NCI-H1092 (cell line): ENCODE data around the gene POLRMT.

ENCODE experiments used
- DNase-seq: peaks from one replicate; lab custom pipeline; 2025; lab: John Stamatoyannopoulos, UW

POLRMT gene

DNA sequence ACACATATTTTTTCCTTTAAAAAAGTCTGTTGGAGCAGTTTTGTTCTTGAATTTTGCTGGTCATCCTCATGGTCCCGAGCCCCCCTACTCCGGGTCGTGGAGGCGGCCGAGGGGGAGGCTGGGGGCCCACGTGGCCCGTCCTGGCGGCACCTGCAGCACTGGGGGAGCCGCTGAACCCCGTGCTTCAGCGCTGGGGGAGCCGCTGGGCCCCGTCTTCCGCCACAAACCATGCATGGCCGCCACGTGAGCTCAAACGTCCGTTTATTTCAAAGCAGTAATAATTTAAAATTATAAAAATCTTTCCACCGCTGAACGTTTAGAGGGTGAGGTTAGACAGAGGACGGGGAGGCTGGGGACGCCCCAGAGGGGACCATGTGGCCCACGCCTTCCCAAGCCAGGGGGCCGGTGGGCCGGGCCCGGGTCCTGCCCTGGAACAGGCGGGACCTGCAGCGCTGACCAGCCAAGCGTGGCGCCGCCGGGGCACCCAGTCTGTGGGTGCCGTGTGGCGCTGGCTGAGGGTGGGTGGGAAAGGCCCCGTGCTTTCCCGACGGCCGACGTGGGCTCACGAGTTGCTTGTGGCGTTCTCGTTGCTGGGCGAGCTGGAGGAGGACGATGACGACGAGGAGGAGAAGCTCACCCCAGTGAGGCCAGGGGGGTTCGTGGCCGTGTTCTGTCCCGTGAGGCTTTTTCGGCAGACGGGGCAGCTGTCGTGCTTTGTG, 14.4 kb upstream of the POLRMT start:
- no peak for DNase-seq

DNA sequence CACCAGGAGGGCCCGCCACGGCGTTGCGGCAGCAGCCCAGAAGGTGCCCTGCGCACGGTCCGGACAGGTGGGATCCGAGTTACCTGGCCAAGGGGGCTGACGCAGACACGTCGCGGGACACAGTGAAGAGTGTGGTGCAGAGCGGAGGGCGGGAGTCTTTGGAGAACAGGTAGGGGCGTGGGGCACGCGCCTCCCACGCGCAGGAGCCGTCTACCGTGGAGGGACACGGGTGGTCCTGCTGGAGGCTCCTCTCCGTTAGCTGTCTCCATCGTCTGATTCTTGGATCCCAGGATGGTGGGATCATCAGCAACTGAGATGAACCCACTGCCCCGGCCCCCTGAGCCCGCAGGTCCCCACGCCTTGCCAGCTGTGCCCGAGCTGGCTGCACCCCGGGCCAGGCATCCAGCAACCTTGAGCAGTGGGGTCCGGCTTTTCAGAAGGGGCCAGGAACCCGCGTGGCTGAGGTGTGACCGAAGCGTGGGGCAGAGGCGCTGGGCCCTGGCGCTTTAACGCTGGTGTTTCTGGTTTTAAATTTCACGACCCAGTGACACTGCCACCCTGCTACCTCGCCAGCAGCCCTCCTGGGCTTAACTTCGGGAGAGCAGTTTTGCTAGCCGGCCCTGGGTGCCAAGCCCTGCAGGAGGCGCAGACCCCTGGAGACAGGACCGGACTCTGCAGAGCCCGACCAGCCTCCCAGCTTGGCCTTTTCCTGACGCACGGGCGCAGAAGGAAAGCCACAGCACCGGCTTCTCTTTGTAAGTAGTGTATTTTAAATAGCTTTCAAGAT, 13.6 kb upstream of the POLRMT start:
- DNase-seq: no peak

DNA sequence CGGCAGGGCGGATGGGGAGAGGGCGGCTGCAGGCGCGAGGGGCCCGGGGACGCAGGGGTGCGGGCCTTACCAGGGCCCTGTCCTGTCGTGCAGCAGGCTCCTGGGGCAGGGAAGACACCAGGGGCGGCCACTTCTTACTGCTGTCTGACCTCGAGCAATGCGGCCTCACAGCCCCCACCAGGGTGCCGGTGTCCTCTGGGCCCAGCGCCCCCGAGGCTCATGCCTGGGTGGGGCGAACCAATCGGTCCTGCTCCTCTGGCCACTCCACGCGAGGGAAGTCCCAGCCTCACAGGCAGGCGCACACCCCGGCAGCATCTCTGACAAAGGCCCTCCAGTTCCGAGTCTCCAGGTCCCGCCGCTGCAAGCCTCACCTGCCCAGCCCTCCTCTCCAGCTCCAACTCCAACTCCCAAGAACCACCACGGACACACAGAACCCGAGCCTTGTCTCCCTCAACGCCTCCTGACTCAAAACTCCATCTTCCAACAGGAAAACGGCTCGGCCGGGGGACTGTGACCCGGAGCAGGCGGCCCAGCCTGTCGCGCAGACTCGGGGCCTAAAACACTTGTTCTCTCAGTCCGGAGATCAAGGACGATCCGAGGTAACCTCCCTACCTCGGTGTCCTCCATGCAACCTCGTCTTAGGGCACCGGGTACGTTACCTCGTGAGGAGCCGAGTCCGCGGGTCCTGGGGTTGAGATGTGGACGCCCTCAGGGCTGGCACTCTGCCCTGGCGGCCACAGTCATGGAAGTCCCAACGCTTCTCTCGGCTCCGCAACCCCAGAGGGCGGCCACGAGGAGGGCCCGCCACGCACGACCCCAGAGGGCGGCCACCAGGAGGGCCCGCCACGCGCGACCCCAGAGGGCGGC, 12.8 kb upstream of the POLRMT start:
- DNase-seq: no peak

- DNase-seq: no peak
Measured at GRCh38 chr19:644789-645188, 11.5 kb upstream of the POLRMT start.

DNA sequence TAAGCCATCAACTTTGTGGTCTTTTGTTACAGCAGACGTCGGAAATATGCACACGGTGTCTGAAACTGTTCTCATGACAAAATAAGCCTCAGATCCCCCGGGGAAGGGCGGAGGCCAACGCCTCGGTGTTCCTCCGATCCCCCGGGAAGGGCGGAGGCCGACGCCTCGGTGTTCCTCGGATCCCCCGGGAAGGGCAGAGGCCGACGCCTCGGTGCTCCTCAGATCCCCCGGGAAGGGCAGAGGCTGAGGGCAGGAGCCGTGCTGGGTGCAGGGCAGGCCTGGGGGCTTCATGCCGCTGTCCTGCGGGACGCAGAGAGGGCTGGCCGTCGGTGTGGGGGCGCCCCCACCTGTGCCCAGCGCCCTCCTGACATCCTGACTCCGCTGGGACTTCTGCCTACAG, 11.0 kb upstream of the POLRMT start:
- DNase-seq: no peak

- DNase-seq: no peak
Measured at GRCh38 chr19:643736-644135, 10.4 kb upstream of the POLRMT start.

DNA sequence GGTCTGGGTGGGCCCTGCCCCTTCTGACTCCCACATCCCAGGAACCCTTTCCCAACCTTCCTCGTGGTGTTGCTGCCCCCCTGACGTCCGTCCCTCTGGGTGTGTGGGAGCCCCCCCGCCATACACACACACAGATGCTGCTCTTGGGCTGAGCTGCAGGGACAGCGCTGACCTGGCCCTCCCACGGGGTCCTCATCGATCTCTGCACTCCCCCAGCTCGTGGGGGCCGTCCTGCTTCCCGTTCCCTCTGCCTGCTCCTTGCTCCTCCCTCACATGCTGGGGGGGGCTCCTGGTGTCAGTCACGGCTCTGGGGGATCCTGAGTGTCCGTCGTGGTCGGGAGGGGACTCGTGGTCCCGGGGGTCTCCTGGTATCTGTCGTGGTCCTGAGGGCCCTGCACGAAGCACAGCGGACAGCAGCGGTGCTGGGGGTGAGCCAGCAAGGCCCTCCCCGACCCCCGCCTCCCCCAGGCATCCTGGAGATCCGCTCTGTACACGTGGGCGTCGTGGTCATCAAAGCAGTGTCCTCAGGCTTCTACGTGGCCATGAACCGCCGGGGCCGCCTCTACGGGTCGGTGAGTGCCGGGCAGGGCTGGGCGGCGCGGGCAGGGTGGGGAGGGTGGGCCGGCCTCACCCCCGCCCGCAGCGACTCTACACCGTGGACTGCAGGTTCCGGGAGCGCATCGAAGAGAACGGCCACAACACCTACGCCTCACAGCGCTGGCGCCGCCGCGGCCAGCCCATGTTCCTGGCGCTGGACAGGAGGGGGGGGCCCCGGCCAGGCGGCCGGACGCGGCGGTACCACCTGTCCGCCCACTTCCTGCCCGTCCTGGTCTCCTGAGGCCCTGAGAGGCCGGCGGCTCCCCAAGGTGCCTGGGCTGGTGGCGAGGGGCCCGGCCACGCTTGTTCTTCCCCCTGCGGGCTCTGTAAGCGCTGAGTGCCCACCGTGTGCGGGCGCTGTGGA, 9.7 kb upstream of the POLRMT start:
- DNase-seq: no peak

- no peak for DNase-seq
Measured at GRCh38 chr19:641702-642101, 8.4 kb upstream of the POLRMT start.

DNA sequence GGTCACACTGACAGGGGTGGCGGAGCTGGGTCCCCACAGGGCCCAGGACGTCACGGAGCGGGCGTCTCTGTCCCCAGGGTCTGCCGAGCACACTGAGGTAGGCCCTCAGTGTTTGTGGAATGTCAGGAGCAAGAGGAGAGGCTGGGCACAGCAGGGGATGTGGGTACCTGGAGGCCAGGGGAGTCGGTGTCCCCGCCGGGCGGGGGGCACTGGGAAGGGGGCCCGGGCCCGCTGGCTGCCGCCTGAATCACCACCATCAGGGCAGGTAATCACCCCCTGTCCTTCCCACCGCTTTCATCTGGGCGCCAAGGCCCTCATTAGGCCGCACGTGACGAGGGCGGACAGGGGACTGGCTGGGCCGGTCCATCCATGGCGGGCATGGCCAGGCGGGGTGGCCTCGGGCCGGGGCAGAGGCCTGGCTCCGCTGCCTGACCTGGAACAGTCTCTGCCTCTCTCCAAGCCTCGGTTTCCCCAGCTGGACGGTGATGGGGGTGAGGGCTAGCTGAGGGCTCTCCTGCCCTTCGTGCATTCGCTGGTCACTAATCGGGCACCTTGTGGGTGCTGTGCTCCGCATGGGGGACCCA, 7.4 kb upstream of the POLRMT start:
- no peak for DNase-seq

GRCh38 chr19:640161-640558, 6.8 kb upstream of the POLRMT start:
- no peak for DNase-seq

GRCh38 chr19:639253-640160, 6.2 kb upstream of the POLRMT start, which contains the start of gene FGF22:
Gene FGF22, plus strand, starts transcription at chr19:639879. Its CDS starts 47 bp downstream, at chr19:639926.
- DNase-seq: peak; percentile 87

DNA sequence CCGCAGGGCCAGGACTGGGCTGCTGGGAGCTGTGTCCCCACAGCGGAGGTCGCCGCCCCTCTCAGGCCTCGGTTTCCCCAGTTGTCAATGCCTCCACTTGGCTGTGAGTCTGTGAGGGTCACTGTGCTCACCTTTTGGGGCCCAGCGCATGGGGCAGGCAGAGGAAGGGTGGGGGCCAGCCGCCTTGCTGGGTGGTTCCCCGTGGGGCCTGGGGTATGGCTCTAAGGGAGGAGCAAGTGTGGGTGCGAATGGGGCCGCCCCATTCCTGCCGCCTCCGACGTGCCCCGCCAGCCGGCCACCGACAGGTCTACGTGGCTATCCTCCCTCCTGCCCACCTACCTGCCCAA, 5.5 kb upstream of the POLRMT start:
- DNase-seq: no peak

DNA sequence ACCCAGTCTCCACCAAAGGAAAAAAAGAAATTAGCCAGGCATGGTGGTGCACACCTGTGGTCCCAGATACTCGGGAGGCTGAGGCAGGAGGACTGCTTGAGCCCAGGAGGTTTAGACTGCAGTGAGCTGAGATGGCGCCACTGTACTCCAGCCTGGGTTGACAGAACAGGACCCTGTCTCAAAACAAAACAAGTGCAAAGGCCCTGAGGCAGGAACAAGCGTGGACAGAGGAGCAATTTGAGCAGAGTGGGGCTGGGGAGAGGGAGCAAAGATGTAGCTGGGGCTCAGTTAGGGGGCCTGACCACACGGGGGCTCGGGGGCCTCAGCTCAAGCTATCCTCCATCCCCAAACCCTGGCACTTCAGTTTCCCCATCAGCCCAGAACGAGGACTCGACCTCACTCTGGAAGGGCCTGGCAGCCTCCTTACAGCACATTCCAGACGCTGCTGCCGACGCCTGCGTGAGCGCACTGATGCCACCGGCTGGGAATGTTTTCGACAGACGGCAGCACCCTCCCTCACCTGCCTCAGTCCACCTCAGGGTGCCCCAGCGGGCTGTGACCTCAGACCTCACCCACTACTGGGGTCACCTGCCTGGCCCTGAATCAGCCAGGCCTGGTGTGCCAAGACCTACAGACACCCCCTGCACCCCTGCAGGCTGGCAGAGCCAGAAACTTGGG, 1.8 kb upstream of the POLRMT start:
- no peak for DNase-seq

DNA sequence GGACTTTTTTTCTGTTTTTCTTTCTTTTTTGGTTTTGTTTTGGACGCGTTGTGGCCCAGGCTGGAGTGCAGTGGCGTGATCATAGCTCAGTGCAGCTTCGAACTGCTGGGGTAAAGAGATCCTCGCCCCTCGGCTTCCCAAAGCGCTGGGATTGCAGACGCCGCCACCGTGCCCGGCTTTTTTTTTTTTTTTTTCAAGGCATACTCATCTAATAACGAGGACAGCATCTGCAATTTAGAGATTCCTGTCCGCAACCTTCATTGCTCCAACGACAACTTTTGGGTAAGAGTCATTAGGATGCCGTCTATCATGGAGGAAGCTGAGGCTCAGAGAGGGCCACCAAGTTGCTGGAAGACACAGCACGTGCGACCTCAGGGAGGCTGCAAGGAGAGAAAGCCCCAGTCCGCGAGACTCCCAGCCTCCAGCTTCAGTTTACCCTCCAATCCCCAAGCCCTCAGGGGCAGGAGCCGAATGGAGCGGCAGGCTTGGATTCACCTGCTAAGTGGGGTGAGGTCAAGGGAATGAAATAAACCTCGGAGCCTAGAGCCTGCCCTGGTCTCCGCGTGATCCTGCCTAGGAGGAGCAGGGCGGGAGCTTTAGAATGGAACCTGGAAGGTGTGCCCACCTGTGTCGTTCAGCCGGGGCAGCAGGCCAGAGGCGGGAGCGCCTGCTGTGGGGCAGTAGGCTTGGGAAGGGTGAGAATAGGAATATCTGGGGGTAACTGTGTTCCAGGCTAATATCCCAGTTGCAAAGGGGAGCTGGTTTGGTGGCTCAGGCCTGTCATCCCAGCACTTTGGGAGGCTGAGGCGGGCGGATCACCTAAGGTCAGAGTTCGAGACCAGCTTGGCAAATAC, 676 bp upstream of the POLRMT start:
- no peak for DNase-seq

DNA sequence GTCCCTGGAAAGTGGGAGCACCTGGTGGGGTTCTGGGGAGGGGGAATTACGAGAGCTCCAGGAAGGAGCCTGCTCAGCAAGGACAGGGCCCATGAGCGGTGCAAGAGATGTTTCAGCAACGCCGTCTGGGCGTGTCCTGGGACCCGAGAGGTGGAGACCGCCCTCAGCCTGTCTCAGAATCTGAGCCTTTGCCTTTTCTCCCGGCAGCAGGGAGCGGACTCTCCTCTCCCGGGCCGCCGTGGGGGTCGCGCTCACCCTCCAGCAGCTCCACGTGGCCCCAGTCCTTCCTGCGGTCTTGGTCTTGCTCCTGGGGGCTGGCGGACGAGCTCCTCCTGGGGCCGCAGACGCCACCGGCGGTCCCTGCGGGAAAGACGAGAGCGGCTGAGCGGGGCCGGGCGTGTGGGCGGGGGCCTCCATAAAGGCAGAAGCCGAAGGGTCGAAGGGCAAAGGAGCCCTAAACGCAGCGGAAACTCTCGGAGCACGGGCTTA, 714 bp downstream of the POLRMT start:
- DNase-seq: no peak

DNA sequence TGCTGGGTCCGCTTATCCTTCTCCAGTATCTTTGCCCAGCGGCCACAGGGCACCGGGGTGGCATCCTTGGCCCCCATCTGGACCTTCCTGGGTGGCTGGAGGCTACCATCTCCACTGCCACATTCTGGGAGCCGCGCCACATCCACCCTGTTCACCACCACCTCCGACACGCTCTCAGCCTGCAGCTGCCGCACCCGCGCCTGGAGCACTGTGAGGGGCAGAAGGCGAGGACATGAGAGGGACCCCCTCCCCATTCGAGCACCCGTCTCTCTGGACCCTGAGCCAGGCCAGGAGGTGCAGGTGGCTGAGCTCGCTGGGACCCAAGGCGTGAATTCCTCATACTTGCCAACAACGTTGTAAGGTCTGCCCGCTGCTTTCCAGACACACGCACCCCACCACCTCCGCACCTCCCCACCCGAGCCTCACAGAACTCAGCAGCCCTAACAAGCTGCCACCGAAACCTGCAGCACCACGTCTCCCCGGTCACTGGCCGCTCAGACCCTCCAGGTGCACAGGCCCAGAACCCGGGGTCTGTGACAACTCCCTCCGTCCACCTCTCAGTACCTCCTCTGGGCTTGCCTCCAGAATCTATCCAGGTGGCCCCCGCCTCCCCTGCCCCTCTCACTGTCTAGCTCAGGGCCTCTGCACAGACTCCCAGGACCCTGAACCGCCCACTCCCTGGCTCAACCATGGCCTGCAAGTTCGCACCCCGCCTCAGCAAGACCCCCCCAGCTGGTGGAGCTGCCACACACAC, 3.2 kb downstream of the POLRMT start:
- no peak for DNase-seq

DNA sequence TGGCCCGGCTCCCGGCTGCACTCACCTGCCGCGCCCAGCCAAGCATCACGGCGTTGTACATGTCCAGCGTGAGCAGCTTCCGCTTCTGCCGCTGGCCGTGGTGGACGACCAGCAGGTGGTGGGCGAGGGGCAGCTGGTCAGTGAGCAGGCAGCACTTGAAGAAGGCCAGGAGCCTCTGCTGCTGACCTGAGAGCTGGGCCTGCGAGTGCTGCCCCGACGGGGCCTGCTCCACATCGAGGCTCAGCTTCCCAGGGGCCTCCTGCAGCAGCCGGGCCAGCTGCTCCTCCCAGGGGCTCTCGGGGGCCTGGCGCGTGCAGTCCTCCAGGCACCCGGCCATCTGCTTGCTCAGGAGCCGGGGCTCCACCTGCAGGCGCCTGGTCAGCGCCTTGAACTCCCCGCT, 3.8 kb downstream of the POLRMT start:
- peak; percentile 39 for DNase-seq

- no peak for DNase-seq
Measured at GRCh38 chr19:628168-628567, 5.2 kb downstream of the POLRMT start.
